ENCODE measurements around the gene MAP4K4.

Gene MAP4K4

GRCh38 chr2:101742547-101742946, 45.0 kb downstream of the MAP4K4 start:
- Histone ChIP-seq H3K27ac (ENCODE audit: low read depth, low read length) (peak overlapping the region; percentile 21; the same call in 1 of the 2 replicates), H3F3A (ENCODE audit: insufficient read depth) (0 out of 2 replicates have a peak, but pooled peaks cover 5% of the 10 kb centered on the region), H3K4me2 (ENCODE audit: low read depth, low read length, poor library complexity, severe bottlenecking) (peak overlapping the region; percentile 16), H3K79me2 (ENCODE audit: insufficient read depth, low read length) (peaks cover 98% of the 10 kb centered on the region), H3K4me3 (ENCODE audit: insufficient read depth, low read length, poor library complexity, severe bottlenecking) (no peak overlapping the region), H3K9me3 (ENCODE audit: insufficient read depth, low read length) (no peaks in the 10 kb centered on the region), H3K36me3 (ENCODE audit: low read length) (no peaks in the 10 kb centered on the region), H3K9me2 (replicated peaks; ENCODE audit: insufficient read depth, low read length) (no peaks in the 10 kb centered on the region), H3K9ac (ENCODE audit: low read length) (no peak overlapping the region), H4K20me1 (ENCODE audit: low read depth, low read length) (peaks cover 18% of the 10 kb centered on the region), H3K27me3 (ENCODE audit: low read length) (no peaks in the 10 kb centered on the region), H2AFZ (ENCODE audit: low read depth, low read length, severe bottlenecking) (no peak overlapping the region)
- no peak for TF ChIP-seq EZH2phosphoT487 (conservative IDR thresholded peaks at IDR 0.05; ENCODE audit: low read length)
- TF ChIP-seq, protein P1, sequence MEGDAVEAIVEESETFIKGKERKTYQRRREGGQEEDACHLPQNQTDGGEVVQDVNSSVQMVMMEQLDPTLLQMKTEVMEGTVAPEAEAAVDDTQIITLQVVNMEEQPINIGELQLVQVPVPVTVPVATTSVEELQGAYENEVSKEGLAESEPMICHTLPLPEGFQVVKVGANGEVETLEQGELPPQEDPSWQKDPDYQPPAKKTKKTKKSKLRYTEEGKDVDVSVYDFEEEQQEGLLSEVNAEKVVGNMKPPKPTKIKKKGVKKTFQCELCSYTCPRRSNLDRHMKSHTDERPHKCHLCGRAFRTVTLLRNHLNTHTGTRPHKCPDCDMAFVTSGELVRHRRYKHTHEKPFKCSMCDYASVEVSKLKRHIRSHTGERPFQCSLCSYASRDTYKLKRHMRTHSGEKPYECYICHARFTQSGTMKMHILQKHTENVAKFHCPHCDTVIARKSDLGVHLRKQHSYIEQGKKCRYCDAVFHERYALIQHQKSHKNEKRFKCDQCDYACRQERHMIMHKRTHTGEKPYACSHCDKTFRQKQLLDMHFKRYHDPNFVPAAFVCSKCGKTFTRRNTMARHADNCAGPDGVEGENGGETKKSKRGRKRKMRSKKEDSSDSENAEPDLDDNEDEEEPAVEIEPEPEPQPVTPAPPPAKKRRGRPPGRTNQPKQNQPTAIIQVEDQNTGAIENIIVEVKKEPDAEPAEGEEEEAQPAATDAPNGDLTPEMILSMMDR (IDR thresholded peaks at IDR 0.05; ENCODE audit: insufficient read depth, low read length, poor library complexity, severe bottlenecking) = no peak

- H3F3A ChIP-seq (ENCODE audit: insufficient read depth) = 0 out of 2 replicates have a peak, but pooled peaks cover 5% of the 10 kb centered on the region
- no peak overlapping the region for H3K4me3 ChIP-seq (ENCODE audit: insufficient read depth, low read length, poor library complexity, severe bottlenecking)
- no peak for TF ChIP-seq EZH2phosphoT487 (conservative IDR thresholded peaks at IDR 0.05; ENCODE audit: low read length)
- TF ChIP-seq, protein P1 (IDR thresholded peaks at IDR 0.05; ENCODE audit: insufficient read depth, low read length, poor library complexity, severe bottlenecking) = no peak
- peaks cover 10% of the 10 kb centered on the region for H4K20me1 ChIP-seq (ENCODE audit: low read depth, low read length)
- H3K9me3 ChIP-seq (ENCODE audit: insufficient read depth, low read length) = no peaks in the 10 kb centered on the region
- no peak overlapping the region for H2AFZ ChIP-seq (ENCODE audit: low read depth, low read length, severe bottlenecking)
- H3K4me2 ChIP-seq (ENCODE audit: low read depth, low read length, poor library complexity, severe bottlenecking) = peak overlapping the region; percentile 16
- no peaks in the 10 kb centered on the region for H3K27me3 ChIP-seq (ENCODE audit: low read length)
- peaks cover 4% of the 10 kb centered on the region; the same call in 1 of the 2 replicates for H3K36me3 ChIP-seq (ENCODE audit: low read length)
- peaks cover 98% of the 10 kb centered on the region for H3K79me2 ChIP-seq (ENCODE audit: insufficient read depth, low read length)
- no peak overlapping the region for H3K9ac ChIP-seq (ENCODE audit: low read length)
- H3K9me2 ChIP-seq (replicated peaks; ENCODE audit: insufficient read depth, low read length) = no peaks in the 10 kb centered on the region
- peak overlapping the region; percentile 24 for H3K27ac ChIP-seq (ENCODE audit: low read depth, low read length)
Observed at GRCh38 chr2:101743288-101743687, 45.8 kb downstream of the MAP4K4 start.

DNA sequence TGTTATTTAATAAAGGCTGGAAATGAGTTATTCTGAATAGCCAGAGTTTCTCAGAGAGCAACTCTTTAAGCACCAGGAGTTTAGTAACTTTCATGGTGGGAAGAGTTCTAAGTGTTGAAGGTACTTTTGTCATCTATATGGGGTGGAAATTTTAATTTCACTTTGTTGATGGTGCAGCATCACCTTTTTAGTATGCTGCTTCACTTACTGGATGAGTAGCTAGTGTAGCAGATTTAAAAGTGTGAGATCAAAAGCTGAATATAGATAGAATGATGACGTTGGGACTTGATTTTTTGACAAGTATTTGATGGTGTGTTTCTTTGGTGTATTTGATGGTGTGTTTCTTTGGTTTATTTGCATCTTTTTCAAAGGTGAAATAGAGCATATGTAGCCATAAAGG, 47.3 kb downstream of the MAP4K4 start:
- no peaks in the 10 kb centered on the region for H3K9me2 ChIP-seq (replicated peaks; ENCODE audit: insufficient read depth, low read length)
- H4K20me1 ChIP-seq (ENCODE audit: low read depth, low read length) = peaks cover 10% of the 10 kb centered on the region
- H3K27me3 ChIP-seq (ENCODE audit: low read length) = no peaks in the 10 kb centered on the region
- no peak overlapping the region for H3K4me3 ChIP-seq (ENCODE audit: insufficient read depth, low read length, poor library complexity, severe bottlenecking)
- H3K27ac ChIP-seq (ENCODE audit: low read depth, low read length) = no peak overlapping the region
- TF ChIP-seq, protein P1 (IDR thresholded peaks at IDR 0.05; ENCODE audit: insufficient read depth, low read length, poor library complexity, severe bottlenecking) = no peak
- TF ChIP-seq EZH2phosphoT487 (conservative IDR thresholded peaks at IDR 0.05; ENCODE audit: low read length) = no peak
- H2AFZ ChIP-seq (ENCODE audit: low read depth, low read length, severe bottlenecking) = no peak overlapping the region
- H3K4me2 ChIP-seq (ENCODE audit: low read depth, low read length, poor library complexity, severe bottlenecking) = no peak overlapping the region
- peaks cover 6% of the 10 kb centered on the region; the same call in 1 of the 2 replicates for H3K36me3 ChIP-seq (ENCODE audit: low read length)
- peaks cover 85% of the 10 kb centered on the region for H3K79me2 ChIP-seq (ENCODE audit: insufficient read depth, low read length)
- H3F3A ChIP-seq (ENCODE audit: insufficient read depth) = no peaks in the 10 kb centered on the region
- H3K9me3 ChIP-seq (ENCODE audit: insufficient read depth, low read length) = no peaks in the 10 kb centered on the region
- no peak overlapping the region for H3K9ac ChIP-seq (ENCODE audit: low read length)
